ENCODE data around the gene ANO8.

The ANO8 gene

GRCh38 chr19:17314007-17314593 lies 20.6 kb downstream of the ANO8 start:
- DNase-seq (ENCODE audit: insufficient read length, low spot score) (no peak), FAIRE-seq (no peak)
- no peak for TF ChIP-seq POU2F2 (IDR thresholded peaks at IDR 0.05; ENCODE audit: low read depth, low read length)
- TF ChIP-seq POLR2A (IDR thresholded peaks at IDR 0.05; ENCODE audit: low read depth, low read length): no peak
- TF ChIP-seq POLR2AphosphoS5 (IDR thresholded peaks at IDR 0.05; ENCODE audit: low read depth, low read length): no peak
- no peak for TF ChIP-seq SPI1 (IDR thresholded peaks at IDR 0.05; ENCODE audit: low read depth, low read length)
- no peak for TF ChIP-seq TAF1 (IDR thresholded peaks at IDR 0.05; ENCODE audit: low read depth, low read length)
- no peak for TF ChIP-seq PAX5 (IDR thresholded peaks at IDR 0.05; ENCODE audit: insufficient read depth, low read length, severe bottlenecking)

GRCh38 chr19:17312189-17313113 lies 22.2 kb downstream of the ANO8 start:
- no peak for FAIRE-seq
- no peak for DNase-seq (ENCODE audit: insufficient read length, low spot score)
- TF ChIP-seq POLR2AphosphoS5 (IDR thresholded peaks at IDR 0.05; ENCODE audit: low read depth, low read length) (no peak), SPI1 (IDR thresholded peaks at IDR 0.05; ENCODE audit: low read depth, low read length) (no peak), POLR2A (IDR thresholded peaks at IDR 0.05; ENCODE audit: low read depth, low read length) (no peak), PAX5 (IDR thresholded peaks at IDR 0.05; ENCODE audit: insufficient read depth, low read length, severe bottlenecking) (no peak), TAF1 (IDR thresholded peaks at IDR 0.05; ENCODE audit: low read depth, low read length) (no peak), POU2F2 (IDR thresholded peaks at IDR 0.05; ENCODE audit: low read depth, low read length) (no peak)

DNA sequence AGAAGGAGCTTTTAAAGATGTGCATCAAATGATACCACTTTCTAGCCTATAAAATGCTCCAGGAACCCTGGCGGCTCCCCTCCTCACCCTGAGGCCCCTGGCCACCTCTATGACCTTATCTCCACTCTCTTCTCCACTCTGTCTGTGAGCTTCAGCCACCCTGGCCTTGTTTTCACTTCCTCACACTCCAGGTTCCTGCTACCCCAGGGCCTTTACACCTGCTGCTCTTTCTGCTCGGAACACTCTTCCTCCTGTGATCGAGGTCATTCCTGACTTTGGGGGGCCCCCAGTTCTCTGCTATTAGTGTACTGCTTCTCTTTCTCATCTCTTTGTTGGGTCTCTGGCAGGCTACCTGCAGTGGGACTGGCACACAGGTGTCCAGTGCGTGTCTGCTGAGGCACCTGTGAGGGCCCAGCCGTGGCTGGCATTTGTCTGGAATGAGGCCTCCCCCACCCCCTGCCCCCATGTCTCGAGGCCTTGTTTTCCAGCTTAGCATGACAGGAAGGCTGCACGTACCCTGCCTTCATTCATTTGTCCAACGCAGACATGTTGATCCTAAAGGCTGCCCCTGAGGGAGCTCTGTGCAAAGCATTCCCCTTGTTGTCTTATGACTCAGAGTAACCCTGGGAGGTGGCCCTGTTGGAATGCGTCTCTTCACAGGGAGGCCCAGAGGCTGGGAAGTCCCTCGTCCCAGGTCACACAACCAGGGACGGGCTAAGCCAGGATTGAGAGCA lies 23.0 kb downstream of the ANO8 start:
- no peak for FAIRE-seq
- no peak for DNase-seq (ENCODE audit: insufficient read length, low spot score)
- TF ChIP-seq PAX5 (IDR thresholded peaks at IDR 0.05; ENCODE audit: insufficient read depth, low read length, severe bottlenecking) (no peak), SPI1 (IDR thresholded peaks at IDR 0.05; ENCODE audit: low read depth, low read length) (peak; percentile 32), POLR2AphosphoS5 (IDR thresholded peaks at IDR 0.05; ENCODE audit: low read depth, low read length) (no peak), POLR2A (IDR thresholded peaks at IDR 0.05; ENCODE audit: low read depth, low read length) (no peak), TAF1 (IDR thresholded peaks at IDR 0.05; ENCODE audit: low read depth, low read length) (no peak)

DNA sequence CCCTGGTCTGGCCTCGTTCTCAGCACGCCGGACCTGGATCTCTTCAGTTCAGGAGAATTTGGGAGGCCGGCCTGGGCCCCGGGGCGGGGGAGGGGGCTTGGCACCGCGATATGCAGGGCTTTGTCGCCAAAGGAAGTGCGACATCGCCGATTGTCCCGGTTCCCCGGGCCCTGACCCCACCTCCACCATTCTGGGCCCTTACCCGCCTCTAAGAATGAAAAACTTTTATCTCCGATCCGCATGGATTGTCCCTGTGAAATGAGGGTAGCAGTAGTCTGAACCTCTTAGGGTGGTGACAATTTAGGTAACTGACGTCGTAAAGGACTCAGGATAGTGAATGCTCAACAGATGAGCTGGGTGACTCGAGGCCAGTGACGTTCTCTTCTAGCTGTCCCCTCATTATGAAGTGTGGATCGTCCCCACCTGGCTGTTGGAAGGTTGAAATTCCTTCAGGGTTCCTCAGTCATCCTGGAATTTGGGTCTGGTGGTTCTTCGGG lies 24.6 kb downstream of the ANO8 start:
- TF ChIP-seq POLR2AphosphoS5 (IDR thresholded peaks at IDR 0.05; ENCODE audit: low read depth, low read length) (no peak), POLR2A (IDR thresholded peaks at IDR 0.05; ENCODE audit: low read depth, low read length) (no peak), PAX5 (IDR thresholded peaks at IDR 0.05; ENCODE audit: insufficient read depth, low read length, severe bottlenecking) (no peak), SPI1 (IDR thresholded peaks at IDR 0.05; ENCODE audit: low read depth, low read length) (no peak), TAF1 (IDR thresholded peaks at IDR 0.05; ENCODE audit: low read depth, low read length) (no peak), POU2F2 (IDR thresholded peaks at IDR 0.05; ENCODE audit: low read depth, low read length) (no peak)
- no peak for DNase-seq (ENCODE audit: insufficient read length, low spot score)
- peak; percentile 51 for FAIRE-seq

DNA sequence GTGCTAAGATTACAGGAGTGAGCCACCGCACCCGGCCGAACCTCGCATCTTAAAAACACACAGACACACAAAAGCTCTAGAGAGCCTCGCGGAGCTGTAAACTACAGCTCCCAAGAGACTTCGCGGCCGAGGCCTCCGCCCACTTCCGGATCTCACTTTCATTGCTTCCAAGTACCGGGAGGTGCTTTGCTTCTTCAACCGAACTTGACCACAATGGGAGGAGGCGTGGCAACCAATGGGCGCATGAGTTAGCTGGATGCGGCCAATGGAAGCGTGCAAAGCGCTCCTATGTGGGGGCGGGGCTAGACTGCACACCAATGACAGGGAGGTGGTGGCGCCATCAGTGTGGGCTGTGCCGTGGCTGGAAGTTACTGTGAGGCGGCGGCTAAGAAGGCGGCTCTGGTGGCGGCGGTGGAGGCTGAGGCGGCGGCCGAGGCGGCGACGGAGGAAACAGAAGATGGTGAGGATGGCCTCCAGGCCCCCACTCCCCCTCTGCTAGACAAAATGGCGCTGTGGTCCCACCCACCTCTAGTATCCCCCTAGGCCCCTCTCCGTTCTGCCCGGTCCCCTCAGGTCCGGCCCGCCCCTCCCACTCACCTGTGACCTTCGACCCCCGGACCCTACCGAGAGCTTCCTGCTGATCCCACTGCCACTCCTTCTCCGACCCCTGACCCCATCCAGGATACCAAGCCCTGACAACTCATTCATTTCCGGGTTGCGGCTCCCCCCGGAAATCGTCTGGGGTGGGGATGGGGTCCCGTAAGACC lies 25.3 kb downstream of the ANO8 start, which contains the start of gene DDA1:
DDA1 (plus strand) TSS at position 366 of the 767 bp plus-strand sequence; CDS start at position 458, 92 bp downstream.
- DNase-seq (ENCODE audit: insufficient read length, low spot score): peak; percentile 98
- TF ChIP-seq POLR2AphosphoS5 (IDR thresholded peaks at IDR 0.05; ENCODE audit: low read depth, low read length) (peak; percentile 70; the same call in 1 of the 2 replicates), TAF1 (IDR thresholded peaks at IDR 0.05; ENCODE audit: low read depth, low read length) (peak; percentile 61; the same call in 1 of the 2 replicates), POLR2A (IDR thresholded peaks at IDR 0.05; ENCODE audit: low read depth, low read length) (peak; percentile 59; the same call in 1 of the 2 replicates), SPI1 (IDR thresholded peaks at IDR 0.05; ENCODE audit: low read depth, low read length) (peak; percentile 29; the same call in 1 of the 2 replicates), POU2F2 (IDR thresholded peaks at IDR 0.05; ENCODE audit: low read depth, low read length) (peak; percentile 17; the same call in 1 of the 2 replicates), PAX5 (IDR thresholded peaks at IDR 0.05; ENCODE audit: insufficient read depth, low read length, severe bottlenecking) (no peak)
- peak; percentile 100 for FAIRE-seq

DNA sequence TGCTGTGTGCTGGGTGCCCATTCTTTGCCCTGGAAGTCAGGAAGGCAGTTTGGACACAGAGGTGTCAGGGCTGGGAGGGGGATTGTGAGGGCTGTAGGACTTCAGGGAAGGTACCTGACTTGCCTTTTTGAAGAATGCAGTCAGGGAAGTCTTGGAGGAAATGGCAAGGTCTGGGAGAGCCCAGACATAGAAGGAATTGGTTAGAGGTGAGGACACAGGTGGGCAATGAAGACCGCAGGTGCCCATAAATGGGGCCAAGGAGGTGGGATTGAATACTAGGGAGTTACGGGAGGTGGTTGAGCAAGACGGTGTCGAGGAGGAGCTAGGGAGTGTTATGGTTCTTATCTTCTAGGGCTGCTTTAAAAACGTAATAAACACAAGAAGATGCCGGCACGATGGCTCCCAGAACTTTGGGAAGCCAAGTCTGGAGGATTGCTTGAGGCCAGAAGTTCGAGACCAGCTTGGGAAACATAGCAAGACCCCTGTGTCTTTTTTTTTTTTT lies 26.7 kb downstream of the ANO8 start:
- TF ChIP-seq PAX5 (IDR thresholded peaks at IDR 0.05; ENCODE audit: insufficient read depth, low read length, severe bottlenecking) (no peak), POLR2AphosphoS5 (IDR thresholded peaks at IDR 0.05; ENCODE audit: low read depth, low read length) (no peak), SPI1 (IDR thresholded peaks at IDR 0.05; ENCODE audit: low read depth, low read length) (no peak), TAF1 (IDR thresholded peaks at IDR 0.05; ENCODE audit: low read depth, low read length) (no peak), POLR2A (IDR thresholded peaks at IDR 0.05; ENCODE audit: low read depth, low read length) (no peak), POU2F2 (IDR thresholded peaks at IDR 0.05; ENCODE audit: low read depth, low read length) (no peak)
- no peak for FAIRE-seq
- DNase-seq (ENCODE audit: insufficient read length, low spot score): no peak

GRCh38 chr19:17306285-17306714 lies 28.4 kb downstream of the ANO8 start:
- FAIRE-seq: no peak
- no peak for DNase-seq (ENCODE audit: insufficient read length, low spot score)

More at GRCh38 chr19:17306285-17306714, 28.4 kb downstream of the ANO8 start:
- no peak for TF ChIP-seq POLR2AphosphoS5 (IDR thresholded peaks at IDR 0.05; ENCODE audit: low read depth, low read length)
- no peak for TF ChIP-seq PAX5 (IDR thresholded peaks at IDR 0.05; ENCODE audit: insufficient read depth, low read length, severe bottlenecking)
- TF ChIP-seq POLR2A (IDR thresholded peaks at IDR 0.05; ENCODE audit: low read depth, low read length): no peak
- no peak for TF ChIP-seq SPI1 (IDR thresholded peaks at IDR 0.05; ENCODE audit: low read depth, low read length)
- no peak for TF ChIP-seq TAF1 (IDR thresholded peaks at IDR 0.05; ENCODE audit: low read depth, low read length)
- TF ChIP-seq POU2F2 (IDR thresholded peaks at IDR 0.05; ENCODE audit: low read depth, low read length): no peak
